Measurements from ENCODE around the gene EPB42. TPM values are rescaled to one million over a fixed set of nuclear protein-coding genes. Genes with fewer than 3 reads are reported as not detected.

Gene EPB42
- polyA plus RNA-seq, 1 donor (not counting 4 experiments of a cell fraction or from before 2014, with no cell fraction given): not detected

GRCh38 chr15:43230640-43231115, 9.9 kb upstream of the EPB42 start:
- no peaks in the 10 kb centered on the region for H4K20me1 ChIP-seq (ENCODE audit: control insufficient read depth, extremely low read depth, insufficient read depth, low read length)
- TF ChIP-seq EZH2 (IDR thresholded peaks at IDR 0.05; ENCODE audit: low read length): no peak
- no peak for TF ChIP-seq CTCF (optimal IDR thresholded peaks at IDR 0.05 in 1 of 3, IDR thresholded peaks at IDR 0.05 in 1 of 3, conservative IDR thresholded peaks at IDR 0.05 in 1 of 3; ENCODE audit: extremely low read depth in 1 of 3, insufficient read depth in 2 of 3, low read length in 3 of 3)
- FAIRE-seq: no peak
- H3K79me2 ChIP-seq (ENCODE audit: control insufficient read depth, insufficient read depth, low read length): no peaks in the 10 kb centered on the region
- no peaks in the 10 kb centered on the region for H3K9me3 ChIP-seq (ENCODE audit: control insufficient read depth, low read depth, low read length)
- DNase-seq (ENCODE audit: low read depth, low spot score): no peak
- H3K36me3 ChIP-seq (ENCODE audit: control insufficient read depth in 2 of 2, extremely low read depth in 1 of 2, insufficient read depth in 2 of 2, low read length in 2 of 2): no peaks in the 10 kb centered on the region
- no peak overlapping the region for H3K27ac ChIP-seq (ENCODE audit: control insufficient read depth, insufficient read depth, low read length)
- no peaks in the 10 kb centered on the region for H3K27me3 ChIP-seq (ENCODE audit: control insufficient read depth, extremely low read depth, insufficient read depth, low read length)
- no peak overlapping the region for H3K9ac ChIP-seq (ENCODE audit: control insufficient read depth, extremely low read depth, insufficient read depth, low read length)
- H3K9me1 ChIP-seq (ENCODE audit: control insufficient read depth, extremely low read depth, insufficient read depth, low read length): no peaks in the 10 kb centered on the region
- H3K4me1 ChIP-seq (ENCODE audit: control insufficient read depth, extremely low read depth, insufficient read depth, low read length): no peaks in the 10 kb centered on the region
- dilution Hi-C loops (cut with MboI; ENCODE audit: extremely low pct_ligation_motif_present, low sequenced_read_pairs): no loop called here
- no peak overlapping the region for H3K4me2 ChIP-seq (ENCODE audit: control insufficient read depth, extremely low read depth, insufficient read depth, low read depth, low read length)
- H2AFZ ChIP-seq (ENCODE audit: control insufficient read depth, low read length): no peak overlapping the region
- H3K4me3 ChIP-seq (ENCODE audit: control insufficient read depth in 2 of 3, extremely low read depth in 1 of 3, insufficient read depth in 2 of 3, low read depth in 1 of 3, low read length in 3 of 3): no peak overlapping the region

- H3K79me2 ChIP-seq (ENCODE audit: control insufficient read depth, insufficient read depth, low read length): no peaks in the 10 kb centered on the region
- H3K36me3 ChIP-seq (ENCODE audit: control insufficient read depth in 2 of 2, extremely low read depth in 1 of 2, insufficient read depth in 2 of 2, low read length in 2 of 2): no peaks in the 10 kb centered on the region
- H3K4me3 ChIP-seq (ENCODE audit: control insufficient read depth in 2 of 3, extremely low read depth in 1 of 3, insufficient read depth in 2 of 3, low read depth in 1 of 3, low read length in 3 of 3): no peak overlapping the region
- no peaks in the 10 kb centered on the region for H3K9me3 ChIP-seq (ENCODE audit: control insufficient read depth, low read depth, low read length)
- no peak overlapping the region for H3K27ac ChIP-seq (ENCODE audit: control insufficient read depth, insufficient read depth, low read length)
- H3K4me2 ChIP-seq (ENCODE audit: control insufficient read depth, extremely low read depth, insufficient read depth, low read depth, low read length): no peak overlapping the region
- no peak for TF ChIP-seq CTCF (optimal IDR thresholded peaks at IDR 0.05 in 1 of 3, IDR thresholded peaks at IDR 0.05 in 1 of 3, conservative IDR thresholded peaks at IDR 0.05 in 1 of 3; ENCODE audit: extremely low read depth in 1 of 3, insufficient read depth in 2 of 3, low read length in 3 of 3)
- no peaks in the 10 kb centered on the region for H3K27me3 ChIP-seq (ENCODE audit: control insufficient read depth, extremely low read depth, insufficient read depth, low read length)
- no peaks in the 10 kb centered on the region for H3K4me1 ChIP-seq (ENCODE audit: control insufficient read depth, extremely low read depth, insufficient read depth, low read length)
- H3K9ac ChIP-seq (ENCODE audit: control insufficient read depth, extremely low read depth, insufficient read depth, low read length): no peak overlapping the region
- FAIRE-seq: no peak
- no peaks in the 10 kb centered on the region for H4K20me1 ChIP-seq (ENCODE audit: control insufficient read depth, extremely low read depth, insufficient read depth, low read length)
- DNase-seq (ENCODE audit: low read depth, low spot score): no peak
- no peak overlapping the region for H2AFZ ChIP-seq (ENCODE audit: control insufficient read depth, low read length)
- no peaks in the 10 kb centered on the region for H3K9me1 ChIP-seq (ENCODE audit: control insufficient read depth, extremely low read depth, insufficient read depth, low read length)
- dilution Hi-C loops (cut with MboI; ENCODE audit: extremely low pct_ligation_motif_present, low sequenced_read_pairs): no loop called here
Observed at GRCh38 chr15:43229977-43230376, 9.2 kb upstream of the EPB42 start.
